Measurements from ENCODE around the gene MUC20. TPM values are rescaled to one million over a fixed set of nuclear protein-coding genes. Genes with fewer than 3 reads are reported as not detected.

The MUC20 gene
- total RNA-seq, 6 donors from 2014 or later, result 10.1 to 39.8 (median 15.2) TPM

- Histone ChIP-seq H3K36me3 (no peaks in the 10 kb centered on the region), H3K4me3 (no peak overlapping the region), H3K27me3 (no peaks in the 10 kb centered on the region), H3K4me1 (peaks cover 0 to 13% (median 3%) of the 10 kb centered on the region in 4 donors), H3K9me3 (no peaks in the 10 kb centered on the region), H3K27ac (no peak overlapping the region)
- 91 to 92% methylated on average over 6 to 14 of the region's 19 CpGs for WGBS, 2 donors
- ATAC-seq (ENCODE audit: low FRiP score in 2 of 2) (peak in 1 of 2 donors; percentile 11), DNase-seq (peak in 1 of 2 donors; percentile 76)
- TF ChIP-seq EP300 (IDR thresholded peaks at IDR 0.05) (no peak), POLR2A (IDR thresholded peaks at IDR 0.05) (no peak), CTCF (IDR thresholded peaks at IDR 0.05) (no peak), POLR2AphosphoS5 (IDR thresholded peaks at IDR 0.05) (no peak)
These were observed 33.4 kb downstream of the MUC20 start for GRCh38 chr3:195754141-195754540.

DNA sequence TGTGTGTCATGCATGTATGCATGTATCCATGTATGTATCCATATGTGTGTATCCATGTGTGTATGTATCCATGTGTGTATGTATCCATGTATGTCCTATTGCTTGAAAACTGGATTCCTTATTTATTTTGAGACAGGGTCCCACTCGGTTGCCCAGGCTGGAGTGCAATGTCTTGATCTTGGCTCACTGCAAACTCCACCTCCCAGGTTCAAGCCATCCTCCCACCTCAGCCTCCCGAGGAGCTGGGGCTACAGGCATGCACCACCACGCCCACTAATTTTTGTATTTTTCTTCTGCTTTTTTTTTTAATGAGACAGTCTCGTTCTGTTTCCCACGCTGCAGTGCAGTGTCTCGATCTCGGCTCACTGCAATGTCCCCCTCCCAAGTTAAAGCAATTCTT is 34.1 kb downstream of the MUC20 start:
- DNase-seq (no peak), ATAC-seq (ENCODE audit: low FRiP score in 2 of 2) (no peak)
- H3K4me3 ChIP-seq, result no peak overlapping the region
- TF ChIP-seq POLR2A (IDR thresholded peaks at IDR 0.05) (no peak), POLR2AphosphoS5 (IDR thresholded peaks at IDR 0.05) (no peak), CTCF (IDR thresholded peaks at IDR 0.05) (no peak), EP300 (IDR thresholded peaks at IDR 0.05) (no peak)
- no peaks in the 10 kb centered on the region for H3K27me3 ChIP-seq
- H3K9me3 ChIP-seq, result no peaks in the 10 kb centered on the region
- no peak overlapping the region for H3K27ac ChIP-seq
- 83 to 86% methylated on average over 7 of the region's 7 CpGs for WGBS, 2 donors
- H3K4me1 ChIP-seq, result peaks cover 0 to 13% (median 3%) of the 10 kb centered on the region in 4 donors
- no peaks in the 10 kb centered on the region for H3K36me3 ChIP-seq

DNA sequence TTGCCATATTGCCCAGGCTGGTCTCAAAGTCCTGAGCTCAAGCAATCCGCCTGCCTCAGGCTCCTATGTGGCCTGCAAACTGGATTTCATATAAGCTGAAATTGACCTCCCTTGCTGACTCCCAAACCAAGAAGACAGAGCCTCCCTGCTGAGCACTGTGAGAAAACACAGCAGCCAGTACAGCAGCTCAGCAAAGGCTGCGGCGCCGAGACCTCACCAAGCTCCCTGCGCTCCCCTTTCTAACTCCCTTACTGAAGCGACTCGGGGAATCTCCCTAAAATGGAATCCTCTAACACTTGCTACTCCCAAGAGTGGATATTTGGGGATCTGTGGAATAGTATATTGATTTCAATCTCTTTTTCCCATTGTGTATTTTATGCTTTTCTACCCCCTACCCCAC is 34.6 kb downstream of the MUC20 start:
- Histone ChIP-seq H3K27ac (no peak overlapping the region), H3K4me3 (no peak overlapping the region), H3K4me1 (peaks cover 0 to 13% (median 3%) of the 10 kb centered on the region in 4 donors), H3K27me3 (no peaks in the 10 kb centered on the region), H3K9me3 (no peaks in the 10 kb centered on the region), H3K36me3 (no peaks in the 10 kb centered on the region)
- no peak for TF ChIP-seq POLR2A (IDR thresholded peaks at IDR 0.05)
- TF ChIP-seq EP300 (IDR thresholded peaks at IDR 0.05), result no peak
- TF ChIP-seq CTCF (IDR thresholded peaks at IDR 0.05), result no peak
- no peak for TF ChIP-seq POLR2AphosphoS5 (IDR thresholded peaks at IDR 0.05)
- ATAC-seq (ENCODE audit: low FRiP score in 2 of 2) (no peak), DNase-seq (no peak)
- WGBS, 2 donors, result 92 to 98% methylated on average over 7 of the region's 7 CpGs

- ATAC-seq (ENCODE audit: low FRiP score in 2 of 2), result no peak
- H3K27me3 ChIP-seq, result peaks cover 0 to under 1% (median 0%) of the 10 kb centered on the region in 4 donors
- TF ChIP-seq POLR2AphosphoS5 (IDR thresholded peaks at IDR 0.05) (no peak), POLR2A (IDR thresholded peaks at IDR 0.05) (no peak), CTCF (IDR thresholded peaks at IDR 0.05) (no peak), EP300 (IDR thresholded peaks at IDR 0.05) (no peak)
These were observed 35.3 kb downstream of the MUC20 start for GRCh38 chr3:195755791-195756676.

More at GRCh38 chr3:195755791-195756676, 35.3 kb downstream of the MUC20 start:
- Histone ChIP-seq H3K27ac (no peak overlapping the region), H3K36me3 (no peaks in the 10 kb centered on the region), H3K9me3 (no peaks in the 10 kb centered on the region), H3K4me3 (no peak overlapping the region), H3K4me1 (peaks cover 0 to 13% (median 3%) of the 10 kb centered on the region in 4 donors)
- DNase-seq, result peak in 1 of 2 donors; percentile 53
- 73 to 79% methylated on average over 15 to 16 of the region's 16 CpGs for WGBS, 2 donors
